DND-41 (cell line): ENCODE results near the gene A3GALT2.

ENCODE experiments used
- ATAC-seq: fragments of 200-7000 bp; cut with Tn5 transposase; 3 replicates; pipeline ENCODE4 v1.9.1; 2021; ENCODE audit warnings: low read depth; ENCODE audit not compliant: insufficient read depth
- DNase-seq: peaks from one replicate; pipeline ENCODE4 v3.0.0-alpha.2; 2020
- H2AFZ ChIP-seq: 2 replicates; pipeline ENCODE4 v1.6.0; 2012; ENCODE audit warnings: low read depth, low read length
- H3K27ac ChIP-seq: 2 replicates; pipeline ENCODE4 v1.5.1; 2012; ENCODE audit warnings: low read length, inconsistent platforms
- H3K27me3 ChIP-seq: fragments of 200-600 bp; sonication (generic); 2 replicates; pipeline ENCODE4 v1.6.0; 2012; ENCODE audit warnings: low read length, mild to moderate bottlenecking, inconsistent platforms; ENCODE audit not compliant: insufficient read depth, poor library complexity
- H3K36me3 ChIP-seq: 2 replicates; pipeline ENCODE4 v1.5.1; 2012; ENCODE audit warnings: low read length, inconsistent platforms; ENCODE audit not compliant: insufficient read depth
- H3K4me1 ChIP-seq: 2 replicates; pipeline ENCODE4 v1.5.1; 2012; ENCODE audit warnings: mild to moderate bottlenecking, low read length; ENCODE audit not compliant: insufficient read depth
- H3K4me2 ChIP-seq: 2 replicates; pipeline ENCODE4 v1.6.0; 2012; ENCODE audit warnings: mild to moderate bottlenecking, moderate library complexity, low read length, inconsistent platforms; ENCODE audit not compliant: insufficient read depth
- H3K4me3 ChIP-seq, 2 experiments: fragments of 200-600 bp in 1 of 2; shearing (Covaris generic) in 1 of 2; 2 replicates each; pipeline ENCODE4 v1.5.1; 2012 to 2016; ENCODE audit warnings: inconsistent platforms in 2 of 2, low read length in 2 of 2, mild to moderate bottlenecking in 2 of 2, low read depth in 1 of 2, moderate library complexity in 1 of 2
- H3K79me2 ChIP-seq: 2 replicates; pipeline ENCODE4 v1.6.0; 2012; ENCODE audit warnings: low read length, inconsistent platforms; ENCODE audit not compliant: insufficient read depth
- H3K9ac ChIP-seq: 2 replicates; pipeline ENCODE4 v1.6.0; 2012; ENCODE audit warnings: low read depth, mild to moderate bottlenecking, inconsistent platforms, low read length, moderate library complexity
- H3K9me3 ChIP-seq: 2 replicates; pipeline ENCODE4 v1.5.1; 2012; ENCODE audit warnings: low read length, moderate library complexity, mild to moderate bottlenecking, inconsistent platforms; ENCODE audit not compliant: insufficient read depth, severe bottlenecking
- H4K20me1 ChIP-seq: 2 replicates; pipeline ENCODE4 v1.6.0; 2012; ENCODE audit warnings: low read length; ENCODE audit not compliant: insufficient read depth
- CTCF ChIP-seq: IDR thresholded peaks from 2 replicates; pipeline ENCODE4 v1.5.1; 2012; ENCODE audit warnings: borderline replicate concordance, low read length, moderate library complexity, mild to moderate bottlenecking; ENCODE audit not compliant: poor library complexity, severe bottlenecking; ENCODE audit errors: extremely low read depth
- EZH2 ChIP-seq: IDR thresholded peaks from 3 replicates; pipeline ENCODE4 v1.6.1; 2012; ENCODE audit warnings: borderline replicate concordance, low read depth, mild to moderate bottlenecking, moderate library complexity, low read length, inconsistent platforms; ENCODE audit not compliant: severe bottlenecking

Gene A3GALT2

DNA sequence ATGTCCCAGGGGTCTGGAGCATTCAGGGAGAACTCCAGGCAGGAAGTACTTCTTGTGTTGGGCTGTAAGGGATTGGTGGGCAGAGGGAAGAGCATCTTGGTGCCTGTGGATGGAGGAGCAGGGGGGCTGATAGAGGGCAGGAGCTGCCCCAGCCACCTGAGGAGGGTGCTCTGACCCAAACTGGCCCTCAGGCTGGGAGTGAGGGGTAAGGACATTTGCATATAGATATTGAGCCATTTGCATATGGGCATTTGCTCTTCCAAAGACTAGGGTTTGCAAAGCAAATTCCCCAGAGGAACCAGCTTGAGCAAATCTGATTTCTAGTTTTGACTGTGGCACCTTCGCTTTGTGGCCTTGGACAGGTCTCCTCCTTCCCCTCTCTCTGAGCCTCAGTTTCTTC, 46.5 kb downstream of the A3GALT2 start:
- Histone ChIP-seq H3K36me3 (peaks cover 74% of the 10 kb centered on the region), H3K4me1 (no peaks in the 10 kb centered on the region), H3K27ac (no peak overlapping the region), H4K20me1 (peaks cover 51% of the 10 kb centered on the region), H2AFZ (no peak overlapping the region), H3K79me2 (peaks cover 44% of the 10 kb centered on the region), H3K9me3 (no peaks in the 10 kb centered on the region), H3K4me2 (no peak overlapping the region), H3K27me3 (no peaks in the 10 kb centered on the region), H3K4me3 (no peak overlapping the region), H3K9ac (no peak overlapping the region)
- ATAC-seq: no peak
- no peak for TF ChIP-seq CTCF
- DNase-seq: no peak

GRCh38 chr1:33273961-33274371, 46.9 kb downstream of the A3GALT2 start:
- DNase-seq (no peak), ATAC-seq (no peak)
- Histone ChIP-seq H3K9me3 (no peaks in the 10 kb centered on the region), H3K79me2 (peaks cover 49% of the 10 kb centered on the region), H3K36me3 (peaks cover 75% of the 10 kb centered on the region), H4K20me1 (peaks cover 51% of the 10 kb centered on the region), H3K9ac (no peak overlapping the region), H3K4me3 (no peak overlapping the region), H3K27me3 (no peaks in the 10 kb centered on the region), H3K4me2 (no peak overlapping the region), H3K27ac (no peak overlapping the region), H3K4me1 (no peaks in the 10 kb centered on the region), H2AFZ (no peak overlapping the region)
- TF ChIP-seq EZH2 (no peak), CTCF (no peak)

DNA sequence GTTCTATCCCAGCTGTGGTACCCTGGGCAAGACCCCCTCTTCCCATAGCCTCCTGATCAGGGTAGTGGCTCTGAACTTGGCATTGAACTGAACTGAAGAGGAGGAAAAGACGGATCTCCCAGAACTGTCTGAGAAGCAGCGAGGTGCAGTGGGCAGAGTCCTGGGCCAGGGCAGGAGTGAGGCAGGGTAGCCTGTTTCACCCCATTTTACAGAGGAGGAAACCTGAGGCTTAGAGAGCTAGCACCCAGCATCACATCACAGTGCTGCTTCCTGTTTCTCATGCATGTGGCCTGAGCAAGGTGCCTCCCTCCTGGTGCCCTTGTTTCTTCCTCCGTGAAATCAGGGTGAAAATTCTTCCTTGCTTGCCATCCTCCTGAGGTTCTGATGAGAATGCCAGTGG, 47.5 kb downstream of the A3GALT2 start:
- Histone ChIP-seq H3K4me3 (no peak overlapping the region), H3K9me3 (no peaks in the 10 kb centered on the region), H3K27me3 (no peaks in the 10 kb centered on the region), H3K79me2 (peaks cover 55% of the 10 kb centered on the region), H4K20me1 (peaks cover 55% of the 10 kb centered on the region), H3K4me2 (no peak overlapping the region), H3K4me1 (no peaks in the 10 kb centered on the region), H2AFZ (no peak overlapping the region), H3K36me3 (peaks cover 77% of the 10 kb centered on the region), H3K9ac (no peak overlapping the region), H3K27ac (no peak overlapping the region)
- no peak for DNase-seq
- ATAC-seq: peak; percentile 41; the same call in 1 of the 3 replicates
- TF ChIP-seq EZH2 (no peak), CTCF (no peak)

GRCh38 chr1:33272930-33273329, 48.0 kb downstream of the A3GALT2 start:
- H4K20me1 ChIP-seq: peaks cover 59% of the 10 kb centered on the region
- H3K4me2 ChIP-seq: no peak overlapping the region
- H3K4me1 ChIP-seq: no peaks in the 10 kb centered on the region
- H3K27ac ChIP-seq: no peak overlapping the region
- TF ChIP-seq CTCF: no peak
- no peak for TF ChIP-seq EZH2
- H3K9me3 ChIP-seq: no peaks in the 10 kb centered on the region
- H2AFZ ChIP-seq: no peak overlapping the region
- peaks cover 78% of the 10 kb centered on the region for H3K36me3 ChIP-seq
- ATAC-seq (no peak), DNase-seq (no peak)
- H3K27me3 ChIP-seq: no peaks in the 10 kb centered on the region
- peaks cover 60% of the 10 kb centered on the region for H3K79me2 ChIP-seq
- H3K4me3 ChIP-seq: no peak overlapping the region
- H3K9ac ChIP-seq: no peak overlapping the region
